ENCODE measurements around the gene CAPN5. TPM values are rescaled to one million over a fixed set of nuclear protein-coding genes. Genes with fewer than 3 reads are reported as not detected.

CAPN5 gene
- total and polyA plus RNA-seq, 2 experiments from 2014 or later = 25.2 to 28.8 TPM

DNA sequence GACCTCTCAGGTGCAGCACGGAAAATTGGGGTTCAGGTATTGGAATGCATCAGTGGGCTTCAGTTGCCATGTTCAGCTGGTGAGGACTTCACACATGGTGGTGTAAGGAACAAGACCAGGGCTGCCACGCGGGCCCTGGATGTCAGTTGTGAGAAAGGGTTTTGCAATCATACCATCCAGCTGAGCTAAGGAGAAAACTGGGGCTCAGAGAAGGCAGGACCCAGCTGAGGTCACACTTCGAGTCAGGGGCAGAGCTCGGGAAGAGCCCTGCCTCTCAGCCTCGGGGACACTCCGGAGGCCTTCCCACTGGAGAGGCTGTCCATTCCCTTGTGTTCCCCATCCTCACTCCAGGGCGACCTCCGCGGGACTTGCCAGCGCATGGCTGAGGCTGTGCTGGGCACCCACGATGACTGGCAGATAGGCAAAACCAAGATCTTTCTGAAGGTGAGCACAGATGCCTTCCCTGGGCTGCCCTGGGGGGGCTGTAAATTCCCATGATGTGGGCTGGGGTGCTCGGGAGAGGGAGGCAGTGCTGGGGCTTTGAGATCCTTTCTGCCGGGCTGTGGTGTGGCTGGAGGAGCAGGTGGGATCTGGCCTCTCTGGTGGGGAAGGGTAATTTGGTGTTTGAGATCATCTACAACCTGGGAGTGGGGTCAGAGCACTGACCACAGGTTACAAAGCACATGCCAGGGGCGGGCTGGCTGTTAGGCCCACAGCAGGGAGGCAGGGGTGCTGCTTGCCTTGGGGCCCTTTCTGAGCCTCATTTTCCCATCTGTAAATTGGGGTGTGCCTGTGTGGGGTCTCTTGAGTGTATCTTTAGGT is 108.5 kb downstream of the CAPN5 start:
- H4K20me1 ChIP-seq (ENCODE audit: insufficient read depth, poor library complexity, severe bottlenecking) = no peaks in the 10 kb centered on the region
- H3K27ac ChIP-seq = no peak overlapping the region
- WGBS (ENCODE audit: low lambda C conversion rate, missing lambda C conversion rate) = 96% methylated on average over 15 of the region's 15 CpGs
- no peaks in the 10 kb centered on the region for H3K9me3 ChIP-seq (ENCODE audit: low read depth)
- peaks cover 12% of the 10 kb centered on the region for H3K4me1 ChIP-seq (ENCODE audit: insufficient read depth)
- H3K36me3 ChIP-seq (replicated peaks; ENCODE audit: insufficient read depth, low read depth) = no peaks in the 10 kb centered on the region
- no peaks in the 10 kb centered on the region for H3K79me2 ChIP-seq
- no peak overlapping the region for H2AFZ ChIP-seq
- H3K4me2 ChIP-seq = no peak overlapping the region
- DNase-seq (ENCODE audit: low spot score) = no peak
- TF ChIP-seq, protein P1, sequence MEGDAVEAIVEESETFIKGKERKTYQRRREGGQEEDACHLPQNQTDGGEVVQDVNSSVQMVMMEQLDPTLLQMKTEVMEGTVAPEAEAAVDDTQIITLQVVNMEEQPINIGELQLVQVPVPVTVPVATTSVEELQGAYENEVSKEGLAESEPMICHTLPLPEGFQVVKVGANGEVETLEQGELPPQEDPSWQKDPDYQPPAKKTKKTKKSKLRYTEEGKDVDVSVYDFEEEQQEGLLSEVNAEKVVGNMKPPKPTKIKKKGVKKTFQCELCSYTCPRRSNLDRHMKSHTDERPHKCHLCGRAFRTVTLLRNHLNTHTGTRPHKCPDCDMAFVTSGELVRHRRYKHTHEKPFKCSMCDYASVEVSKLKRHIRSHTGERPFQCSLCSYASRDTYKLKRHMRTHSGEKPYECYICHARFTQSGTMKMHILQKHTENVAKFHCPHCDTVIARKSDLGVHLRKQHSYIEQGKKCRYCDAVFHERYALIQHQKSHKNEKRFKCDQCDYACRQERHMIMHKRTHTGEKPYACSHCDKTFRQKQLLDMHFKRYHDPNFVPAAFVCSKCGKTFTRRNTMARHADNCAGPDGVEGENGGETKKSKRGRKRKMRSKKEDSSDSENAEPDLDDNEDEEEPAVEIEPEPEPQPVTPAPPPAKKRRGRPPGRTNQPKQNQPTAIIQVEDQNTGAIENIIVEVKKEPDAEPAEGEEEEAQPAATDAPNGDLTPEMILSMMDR (IDR thresholded peaks at IDR 0.05; ENCODE audit: poor library complexity) = no peak
- TF ChIP-seq EZH2 (IDR thresholded peaks at IDR 0.05; ENCODE audit: borderline replicate concordance) (no peak), EZH2phosphoT487 (IDR thresholded peaks at IDR 0.05; ENCODE audit: low read depth, severe bottlenecking, unreplicated experiment) (no peak)
- H3K4me3 ChIP-seq = no peak overlapping the region
- H3K9me2 ChIP-seq (replicated peaks; ENCODE audit: insufficient read depth) = no peaks in the 10 kb centered on the region
- H3K27me3 ChIP-seq = no peaks in the 10 kb centered on the region

Other genes with a start within 250 kb of the CAPN5 start
- gene ACER3, start 206.1 kb upstream of the CAPN5 start, total RNA-seq = 17.1 and 28.5 TPM in 2 replicates
- gene ACER3, start 206.1 kb upstream of the CAPN5 start, polyA plus RNA-seq = 14.9 and 18.3 TPM in 2 replicates
- 0.12 and 0.33 TPM in 2 replicates for gene B3GNT6, start 32.6 kb upstream of the CAPN5 start, total RNA-seq
- not detected in 2 replicates for gene B3GNT6, start 32.6 kb upstream of the CAPN5 start, polyA plus RNA-seq
- gene OMP, start 35.9 kb downstream of the CAPN5 start, total RNA-seq = not detected in 2 replicates
- 0.47 TPM in 1 of 2 replicates, not detected in the other for gene OMP, start 35.9 kb downstream of the CAPN5 start, polyA plus RNA-seq
- 6.4 and 9.8 TPM in 2 replicates for gene MYO7A, start 61.3 kb downstream of the CAPN5 start, total RNA-seq
- gene MYO7A, start 61.3 kb downstream of the CAPN5 start, polyA plus RNA-seq = 10.1 and 12.6 TPM in 2 replicates
- 0.20 and 0.47 TPM in 2 replicates for gene GDPD4, start 234.7 kb downstream of the CAPN5 start, total RNA-seq
- 0.57 and 1.1 TPM in 2 replicates for gene GDPD4, start 234.7 kb downstream of the CAPN5 start, polyA plus RNA-seq